CD4-positive, alpha-beta memory T cell (primary cell): ENCODE results near the gene EIF4A3. TPM values are rescaled to one million over a fixed set of nuclear protein-coding genes. Genes with fewer than 3 reads are reported as not detected.

Source experiments
- CTCF ChIA-PET: fragments of 350-600 bp; sonication (Branson Sonifier 250); formaldehyde crosslinking; loops from one replicate; lab custom pipeline; 2021; ENCODE audit warnings: inconsistent platforms; ENCODE audit not compliant: partially characterized antibody; lab: Charles Lee
- POLR2A ChIA-PET: fragments of 350-600 bp; sonication (Branson Sonifier 250); formaldehyde crosslinking; loops from one replicate; lab custom pipeline; 2021; ENCODE audit not compliant: partially characterized antibody; lab: Charles Lee
- DNase-seq, 5 donors: peaks; one replicate each; pipeline versions ENCODE4 v3.0.0 to v3.0.0-alpha.2; 2020 to 2022; ENCODE audit warnings: mixed read lengths in 1 of 5
- H3K27ac ChIP-seq: one replicate; pipeline ENCODE4 v1.7.0; 2013; ENCODE audit warnings: low read depth, low read length
- H3K27me3 ChIP-seq: 2 replicates; pipeline ENCODE4 v1.7.0; 2013; ENCODE audit warnings: mild to moderate bottlenecking, low read length, moderate library complexity; ENCODE audit not compliant: insufficient read depth
- H3K36me3 ChIP-seq: 2 replicates; pipeline ENCODE4 v1.7.0; 2013; ENCODE audit warnings: mild to moderate bottlenecking, low read length, moderate library complexity; ENCODE audit not compliant: insufficient read depth
- H3K4me1 ChIP-seq: 2 replicates; pipeline ENCODE4 v1.7.0; 2013; ENCODE audit warnings: mild to moderate bottlenecking, low read length, moderate library complexity; ENCODE audit not compliant: insufficient read depth
- H3K4me3 ChIP-seq, 2 donors: one replicate each; pipeline ENCODE4 v1.7.0; 2013; ENCODE audit warnings: low read length in 2 of 2, mild to moderate bottlenecking in 1 of 2
- H3K9me3 ChIP-seq, 2 donors: one replicate each; pipeline ENCODE4 v1.7.0; 2013; ENCODE audit warnings: low read length in 2 of 2, control low read depth in 1 of 2; ENCODE audit not compliant: control insufficient read depth in 1 of 2
- H3K27ac Mint-ChIP-seq, 7 donors: one replicate each; pipeline ENCODE4 v1.8.0; 2020 to 2021; ENCODE audit warnings: mixed read lengths in 7 of 7, mild to moderate bottlenecking in 6 of 7, inconsistent platforms in 3 of 7, moderate library complexity in 3 of 7
- H3K27me3 Mint-ChIP-seq, 2 donors: one replicate each; pipeline ENCODE4 v1.8.0; 2020 to 2021; ENCODE audit warnings: mixed read lengths in 2 of 2
- H3K36me3 Mint-ChIP-seq, 2 donors: one replicate each; pipeline ENCODE4 v1.8.0; 2020 to 2021; ENCODE audit warnings: mixed read lengths in 2 of 2, inconsistent platforms in 1 of 2, mild to moderate bottlenecking in 1 of 2
- H3K4me1 Mint-ChIP-seq, 4 donors: one replicate each; pipeline ENCODE4 v1.8.0; 2020 to 2021; ENCODE audit warnings: mixed read lengths in 4 of 4, mild to moderate bottlenecking in 1 of 4
- H3K4me3 Mint-ChIP-seq, 8 donors: one replicate each; pipeline ENCODE4 v1.8.0; 2020 to 2021; ENCODE audit warnings: mixed read lengths in 8 of 8, mild to moderate bottlenecking in 7 of 8, moderate library complexity in 6 of 8, inconsistent platforms in 3 of 8
- H3K9me3 Mint-ChIP-seq, 8 donors: one replicate each; pipeline ENCODE4 v1.8.0; 2020 to 2021; ENCODE audit warnings: mixed read lengths in 8 of 8, mild to moderate bottlenecking in 5 of 8, inconsistent platforms in 3 of 8, moderate library complexity in 1 of 8
- intact Hi-C: fragments of 100-400 bp; cut with micrococcal nuclease; formaldehyde crosslinking; loops from one replicate; pipeline ENCODE4 v1.15.1; 2023
- polyA plus RNA-seq, 2 donors: library from polyadenylated mRNA; unstranded; fragments of 300-500 nt; fragmentation: Illumina TruSeq; gene quantifications; one replicate each; pipeline ENCODE4 v1.2.3, GENCODE V29; 2021
- total RNA-seq, 2 experiments: library from RNA; stranded (reverse); gene quantifications; one replicate each; pipeline ENCODE4 v1.2.3, GENCODE V29; 2021

The EIF4A3 gene
- total and polyA plus RNA-seq, 4 experiments from 2014 or later: 54.2 to 105 (median 70.9) TPM

DNA sequence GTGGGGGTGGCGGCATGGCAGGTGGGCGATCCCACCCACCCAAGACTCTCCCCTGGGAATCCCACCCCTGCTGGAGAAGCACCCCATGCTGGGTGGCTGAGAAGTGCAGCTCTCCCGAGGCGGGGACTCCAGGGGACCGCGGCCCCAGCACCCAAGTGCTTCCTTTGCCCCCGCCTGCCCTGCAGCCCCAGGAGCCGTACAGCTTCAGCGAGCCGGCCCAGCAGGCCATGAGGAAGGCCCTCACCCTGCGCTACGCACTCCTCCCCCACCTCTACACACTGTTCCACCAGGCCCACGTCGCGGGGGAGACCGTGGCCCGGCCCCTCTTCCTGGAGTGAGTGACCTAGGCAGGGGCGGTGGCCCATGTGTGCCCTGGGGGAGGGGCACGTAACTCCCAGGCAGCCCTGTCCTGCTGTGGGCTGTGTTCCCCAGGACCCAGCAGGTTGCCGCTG, 33.9 kb downstream of the EIF4A3 start:
- DNase-seq: no peak
- no peak overlapping the region for H3K27ac Mint-ChIP-seq
- peaks cover 0 to 6% (median 0%) of the 10 kb centered on the region in 8 donors for H3K9me3 Mint-ChIP-seq
- intact Hi-C loops: no loop called here
- POLR2A ChIA-PET: interaction anchor here (1.1 kb wide), 1 partner anchor 11 kb away, joined by 4 read pairs; the partner anchor contains the start of gene GAA
- no peaks in the 10 kb centered on the region for H3K27me3 Mint-ChIP-seq
- Histone ChIP-seq H3K9me3 (no peaks in the 10 kb centered on the region), H3K4me1 (no peaks in the 10 kb centered on the region), H3K27me3 (no peaks in the 10 kb centered on the region), H3K36me3 (no peaks in the 10 kb centered on the region), H3K4me3 (no peak overlapping the region), H3K27ac (no peak overlapping the region)
- CTCF ChIA-PET: no interaction called here
- no peaks in the 10 kb centered on the region for H3K4me1 Mint-ChIP-seq
- no peaks in the 10 kb centered on the region for H3K36me3 Mint-ChIP-seq
- no peak overlapping the region for H3K4me3 Mint-ChIP-seq

DNA sequence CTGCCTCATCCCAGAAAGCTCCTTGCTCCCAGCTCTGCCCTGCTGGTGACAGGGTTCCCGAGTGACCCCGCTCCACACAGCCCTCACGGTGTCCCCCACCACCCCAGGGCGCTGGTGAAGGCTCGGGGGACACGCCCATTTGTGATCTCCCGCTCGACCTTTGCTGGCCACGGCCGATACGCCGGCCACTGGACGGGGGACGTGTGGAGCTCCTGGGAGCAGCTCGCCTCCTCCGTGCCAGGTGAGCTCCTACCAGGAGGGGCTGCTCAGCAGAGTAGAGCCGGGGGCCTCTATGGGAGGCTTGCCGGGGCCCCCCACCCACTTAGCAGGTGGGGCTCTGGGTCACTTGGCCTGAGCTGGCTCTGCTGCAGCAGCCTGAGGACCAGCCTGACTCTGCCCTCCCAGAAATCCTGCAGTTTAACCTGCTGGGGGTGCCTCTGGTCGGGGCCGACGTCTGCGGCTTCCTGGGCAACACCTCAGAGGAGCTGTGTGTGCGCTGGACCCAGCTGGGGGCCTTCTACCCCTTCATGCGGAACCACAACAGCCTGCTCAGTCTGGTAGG, 34.4 kb downstream of the EIF4A3 start:
- H3K4me3 Mint-ChIP-seq: no peak overlapping the region
- CTCF ChIA-PET: no interaction called here
- DNase-seq: no peak
- Histone ChIP-seq H3K9me3 (no peaks in the 10 kb centered on the region), H3K27me3 (no peaks in the 10 kb centered on the region), H3K4me1 (no peaks in the 10 kb centered on the region), H3K4me3 (no peak overlapping the region), H3K27ac (no peak overlapping the region), H3K36me3 (no peaks in the 10 kb centered on the region)
- no peaks in the 10 kb centered on the region for H3K4me1 Mint-ChIP-seq
- H3K36me3 Mint-ChIP-seq: no peaks in the 10 kb centered on the region
- H3K27ac Mint-ChIP-seq: no peak overlapping the region
- POLR2A ChIA-PET: interaction anchor here (1.1 kb wide), 1 partner anchor 11 kb away, joined by 4 read pairs; the partner anchor contains the start of gene GAA
- H3K27me3 Mint-ChIP-seq: no peaks in the 10 kb centered on the region
- H3K9me3 Mint-ChIP-seq: peaks cover 0 to 6% (median 0%) of the 10 kb centered on the region in 8 donors
- intact Hi-C loops: no loop called here

DNA sequence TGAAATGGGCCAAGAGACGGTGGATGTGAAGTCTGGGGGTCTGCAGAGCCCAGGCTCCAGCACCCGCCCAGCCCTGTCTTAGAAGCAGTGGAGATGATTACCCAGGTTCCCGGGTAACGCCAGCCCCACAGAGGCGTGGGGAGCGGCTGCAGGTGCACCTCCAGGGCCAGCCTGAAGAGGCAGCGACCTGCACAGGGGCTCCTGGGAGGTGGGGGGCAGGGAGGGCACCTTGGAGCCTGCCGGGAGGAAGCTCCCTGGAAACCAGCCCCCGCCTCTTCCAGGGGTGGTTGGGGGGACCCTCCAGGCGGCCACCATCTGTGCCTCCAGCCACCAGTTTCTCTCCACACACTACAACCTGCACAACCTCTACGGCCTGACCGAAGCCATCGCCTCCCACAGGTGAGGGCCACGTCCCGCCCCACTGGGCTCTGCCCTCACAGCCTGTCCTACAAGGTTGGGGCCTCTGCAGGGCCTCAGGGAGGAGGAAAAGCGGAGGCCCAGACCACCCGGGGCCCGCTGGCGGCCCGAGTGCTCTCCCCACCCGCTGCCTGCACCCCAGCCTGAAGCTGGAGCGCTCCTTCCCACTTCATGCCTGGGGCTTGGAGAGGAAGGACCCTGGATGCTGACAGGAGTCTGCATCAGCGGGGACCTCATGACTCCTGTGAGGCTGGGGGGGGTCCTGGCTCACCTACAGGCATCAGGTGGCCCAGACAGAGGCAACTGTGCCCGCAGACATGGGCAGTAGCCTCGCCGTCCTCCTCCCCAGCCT, 35.0 kb downstream of the EIF4A3 start:
- H3K9me3 Mint-ChIP-seq: peaks cover 0 to 6% (median 0%) of the 10 kb centered on the region in 8 donors
- DNase-seq: no peak
- H3K27ac Mint-ChIP-seq: no peak overlapping the region
- Histone ChIP-seq H3K4me3 (no peak overlapping the region), H3K9me3 (no peaks in the 10 kb centered on the region), H3K27me3 (no peaks in the 10 kb centered on the region), H3K4me1 (no peaks in the 10 kb centered on the region), H3K36me3 (no peaks in the 10 kb centered on the region), H3K27ac (no peak overlapping the region)
- H3K4me1 Mint-ChIP-seq: no peaks in the 10 kb centered on the region
- intact Hi-C loops: no loop called here
- ChIA-PET CTCF (no interaction called here), POLR2A (interaction anchor here (1.1 kb wide), 1 partner anchor 10 kb away, joined by 4 read pairs; the partner anchor contains the start of gene GAA)
- no peaks in the 10 kb centered on the region for H3K27me3 Mint-ChIP-seq
- no peaks in the 10 kb centered on the region for H3K36me3 Mint-ChIP-seq
- H3K4me3 Mint-ChIP-seq: no peak overlapping the region

DNA sequence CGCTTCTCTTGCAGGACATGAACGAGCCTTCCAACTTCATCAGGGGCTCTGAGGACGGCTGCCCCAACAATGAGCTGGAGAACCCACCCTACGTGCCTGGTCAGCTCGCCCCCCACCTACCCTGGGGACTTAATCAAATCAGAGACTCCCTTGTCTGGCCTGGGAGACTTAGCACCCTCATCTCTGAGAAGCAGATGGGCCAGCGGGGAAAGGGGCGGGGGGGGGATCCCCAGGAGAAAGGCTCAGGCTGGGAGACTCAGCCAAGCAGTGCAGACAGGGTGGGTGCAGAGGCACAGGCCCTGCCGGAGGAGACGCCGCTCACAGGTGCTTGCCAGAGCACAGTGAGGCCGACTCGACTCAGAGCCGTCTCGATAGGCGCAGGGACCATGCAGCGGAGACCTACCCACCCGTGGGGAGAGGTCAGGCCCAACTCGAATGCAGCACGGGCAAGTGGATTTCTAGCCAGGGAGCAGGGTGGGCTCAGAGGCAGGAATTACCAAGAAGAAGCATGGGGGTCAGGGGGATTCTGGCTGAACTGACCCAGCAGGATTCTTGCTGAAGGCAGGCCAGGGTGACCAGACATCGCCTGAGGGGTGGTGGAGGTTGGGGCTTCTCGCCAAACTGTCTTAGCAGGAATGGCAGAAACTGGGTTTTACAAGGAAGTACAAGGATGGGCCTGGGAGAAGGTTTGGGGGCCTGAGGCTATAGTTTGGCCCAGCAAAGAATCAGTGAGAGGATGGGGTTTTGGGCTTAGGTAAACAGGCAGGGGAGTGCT, 35.8 kb downstream of the EIF4A3 start:
- Mint-ChIP-seq H3K27me3 (no peaks in the 10 kb centered on the region), H3K4me3 (no peak overlapping the region), H3K36me3 (no peaks in the 10 kb centered on the region), H3K27ac (no peak overlapping the region), H3K4me1 (no peaks in the 10 kb centered on the region), H3K9me3 (peaks cover 0 to 6% (median 0%) of the 10 kb centered on the region in 8 donors)
- no peak overlapping the region for H3K27ac ChIP-seq
- no peaks in the 10 kb centered on the region for H3K27me3 ChIP-seq
- H3K36me3 ChIP-seq: no peaks in the 10 kb centered on the region
- ChIA-PET CTCF (interaction anchor here (2.5 kb wide), 1 partner anchor 10 kb away, joined by 7 read pairs; the partner anchor contains the start of gene GAA), POLR2A (no interaction called here)
- no peak for DNase-seq
- H3K9me3 ChIP-seq: no peaks in the 10 kb centered on the region
- no peak overlapping the region for H3K4me3 ChIP-seq
- intact Hi-C loops: no loop called here
- H3K4me1 ChIP-seq: no peaks in the 10 kb centered on the region

DNA sequence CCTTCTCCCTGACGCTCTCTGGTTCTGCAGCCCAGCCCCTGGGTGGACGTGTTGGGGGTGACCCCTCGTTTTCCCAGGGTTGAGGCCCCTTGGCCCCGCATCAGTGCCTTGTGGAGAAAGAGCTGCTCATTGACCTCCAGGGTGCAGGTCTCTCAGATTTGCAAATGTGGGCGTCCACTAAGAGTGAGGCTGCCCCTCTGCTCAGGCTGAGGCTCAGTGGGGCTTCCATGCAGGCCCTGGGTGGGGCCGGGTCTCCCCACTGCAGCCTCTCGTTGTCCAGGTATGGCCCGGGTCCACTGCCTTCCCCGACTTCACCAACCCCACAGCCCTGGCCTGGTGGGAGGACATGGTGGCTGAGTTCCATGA, 36.5 kb downstream of the EIF4A3 start:
- Histone ChIP-seq H3K27ac (no peak overlapping the region), H3K27me3 (no peaks in the 10 kb centered on the region), H3K4me3 (no peak overlapping the region), H3K36me3 (no peaks in the 10 kb centered on the region), H3K9me3 (no peaks in the 10 kb centered on the region), H3K4me1 (no peaks in the 10 kb centered on the region)
- ChIA-PET CTCF (interaction anchor here (2.5 kb wide), 1 partner anchor 9 kb away, joined by 7 read pairs; the partner anchor contains the start of gene GAA), POLR2A (interaction anchor here (1.3 kb wide), 1 partner anchor 9 kb away, joined by 5 read pairs; the partner anchor contains the start of gene GAA)
- Mint-ChIP-seq H3K4me1 (no peaks in the 10 kb centered on the region), H3K9me3 (peaks cover 0 to 3% (median 0%) of the 10 kb centered on the region in 8 donors), H3K4me3 (no peak overlapping the region), H3K27me3 (no peaks in the 10 kb centered on the region), H3K27ac (no peak overlapping the region), H3K36me3 (no peaks in the 10 kb centered on the region)
- no peak for DNase-seq
- intact Hi-C loops: no loop called here

DNA sequence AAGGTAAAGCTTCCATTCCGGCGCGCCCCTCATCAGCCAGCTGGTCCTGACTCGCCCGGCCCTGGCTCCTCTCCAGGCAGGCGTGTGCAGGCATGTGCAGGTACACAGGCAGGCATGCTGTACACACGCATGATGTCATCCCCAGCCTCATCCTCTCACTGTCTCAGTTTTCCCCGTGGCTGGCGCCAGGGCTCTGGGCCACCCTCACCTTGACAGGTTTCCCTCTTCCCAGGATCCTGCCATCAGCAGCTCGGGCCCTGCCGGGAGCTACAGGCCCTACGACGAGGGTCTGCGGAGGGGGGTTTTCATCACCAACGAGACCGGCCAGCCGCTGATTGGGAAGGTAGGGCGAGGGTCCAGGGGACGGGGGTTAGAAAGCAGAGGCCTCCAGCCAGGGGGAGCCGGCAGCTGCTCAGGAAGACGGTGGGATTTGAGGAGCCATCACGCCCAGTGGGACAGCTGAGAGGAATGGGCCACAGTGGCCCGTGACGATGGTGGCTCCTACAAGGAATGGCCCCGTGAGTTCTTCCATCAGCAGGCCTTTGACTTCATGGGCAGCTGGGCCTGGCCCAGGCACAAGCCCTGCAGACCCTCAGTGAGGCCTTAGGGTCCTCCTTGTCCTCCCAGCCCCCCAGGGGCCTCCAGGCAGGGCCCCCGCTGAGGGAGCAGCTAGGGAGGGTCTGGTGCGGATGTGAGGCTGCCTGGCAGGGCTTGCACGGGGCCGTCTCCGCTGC, 37.0 kb downstream of the EIF4A3 start:
- Mint-ChIP-seq H3K4me3 (no peak overlapping the region), H3K27ac (no peak overlapping the region), H3K4me1 (no peaks in the 10 kb centered on the region), H3K9me3 (no peaks in the 10 kb centered on the region), H3K36me3 (no peaks in the 10 kb centered on the region), H3K27me3 (no peaks in the 10 kb centered on the region)
- Histone ChIP-seq H3K4me1 (no peaks in the 10 kb centered on the region), H3K27me3 (no peaks in the 10 kb centered on the region), H3K36me3 (no peaks in the 10 kb centered on the region), H3K4me3 (no peak overlapping the region), H3K27ac (no peak overlapping the region), H3K9me3 (no peaks in the 10 kb centered on the region)
- CTCF ChIA-PET: interaction anchor here (2.5 kb wide), 1 partner anchor 8 kb away, joined by 7 read pairs; the partner anchor contains the start of gene GAA
- intact Hi-C loops: no loop called here
- POLR2A ChIA-PET: interaction anchor here (1.3 kb wide), 1 partner anchor 8 kb away, joined by 5 read pairs; the partner anchor contains the start of gene GAA
- no peak for DNase-seq
